K562 (cell line): Measurements from ENCODE around the gene PIEZO2. TPM values are rescaled to one million over a fixed set of nuclear protein-coding genes. Genes with fewer than 3 reads are reported as not detected.

Experiments used
- ATAC-seq: fragments of 200-7000 bp; cut with Tn5 transposase; 3 replicates; pipeline ENCODE4 v1.9.1; 2020; ENCODE audit warnings: moderate library complexity
- BruUV-seq: library from RNA; stranded (reverse); fragments of 400-500 nt; replicated peaks from 2 replicates; lab custom pipeline; 2021; lab: Mats Ljungman, UMichigan
- CTCF ChIA-PET: fragments of 300-600 bp; formaldehyde crosslinking; extraction: SDS; loops from one replicate; lab custom pipeline; 2021; ENCODE audit warnings: low intra/inter-chr PET ratio; lab: Yijun Ruan, JAX
- POLR2A ChIA-PET: fragments of 300-600, 350-650 bp; sonication (Branson Sonifier 250); formaldehyde crosslinking; extraction: SDS; loops from one replicate; lab custom pipeline; 2021; ENCODE audit warnings: antibody characterized with exemption, inconsistent platforms; lab: Yijun Ruan, JAX
- DNase-seq, 4 experiments: peaks; one replicate each; pipeline versions ENCODE4 v3.0.0 to v3.0.0-alpha.2; 2011 to 2018; ENCODE audit warnings: low spot score in 3 of 4, mixed read lengths in 3 of 4; ENCODE audit errors: extremely low read depth in 1 of 4
- FAIRE-seq: peaks from 2 replicates; lab custom pipeline; 2011; peaks lifted over from hg19 to GRCh38; lab: Jason Lieb, UNC
- H2AFZ ChIP-seq: 2 replicates; pipeline ENCODE4 v1.6.0; 2011; ENCODE audit warnings: low read depth, low read length, control low read depth, inconsistent platforms
- H3K27ac ChIP-seq: fragments of 200-600 bp; 3 replicates; pipeline ENCODE4 v1.8.0; 2011; ENCODE audit warnings: low read depth, mild to moderate bottlenecking, control low read depth, inconsistent platforms, low read length, moderate library complexity, mixed read lengths; ENCODE audit errors: extremely low read depth
- H3K27me3 ChIP-seq, 2 experiments: fragments of 300-600 bp in 1 of 2; 2 replicates in 1 of 2; 3 replicates in 1 of 2; pipeline versions ENCODE4 v1.6.0 to v1.8.0; 2011; ENCODE audit warnings: inconsistent platforms in 2 of 2, low read length in 2 of 2, mild to moderate bottlenecking in 1 of 2, mixed read lengths in 1 of 2, moderate library complexity in 1 of 2; ENCODE audit not compliant: control insufficient read depth in 2 of 2, insufficient read depth in 2 of 2
- H3K36me3 ChIP-seq: fragments of 300-600 bp; 3 replicates; pipeline ENCODE4 v1.8.0; 2011; ENCODE audit warnings: mild to moderate bottlenecking, low read length, inconsistent platforms; ENCODE audit not compliant: control insufficient read depth, insufficient read depth
- H3K4me1 ChIP-seq, 2 experiments: fragments of 200-600 bp in 1 of 2; replicated peaks in 1 of 2; 2 replicates in 1 of 2; 3 replicates in 1 of 2; pipeline versions ENCODE4 v1.5.1 to v1.8.0; 2011; ENCODE audit warnings: inconsistent platforms in 2 of 2, low read length in 2 of 2, mild to moderate bottlenecking in 1 of 2, mixed read lengths in 1 of 2, moderate library complexity in 1 of 2; ENCODE audit not compliant: control insufficient read depth in 2 of 2, insufficient read depth in 2 of 2
- H3K4me2 ChIP-seq: 2 replicates; pipeline ENCODE4 v1.6.1; 2011; ENCODE audit warnings: low read length, control low read depth, inconsistent platforms, mixed read lengths; ENCODE audit not compliant: insufficient read depth
- H3K4me3 ChIP-seq: fragments of 200-600 bp; sonication (generic), shearing (Covaris generic); 2 replicates; pipeline ENCODE4 v1.5.1; 2016; ENCODE audit warnings: control low read depth, inconsistent platforms
- H3K79me2 ChIP-seq: fragments of 200-600 bp; 3 replicates; pipeline ENCODE4 v1.8.0; 2011; ENCODE audit warnings: low read length, inconsistent platforms; ENCODE audit not compliant: control insufficient read depth, insufficient read depth
- H3K9ac ChIP-seq, 2 experiments: 2 replicates each; pipeline versions ENCODE4 v1.6.0 to v1.6.1; 2011; ENCODE audit warnings: low read depth in 2 of 2, low read length in 2 of 2, control low read depth in 1 of 2, inconsistent platforms in 1 of 2, mild to moderate bottlenecking in 1 of 2, mixed read lengths in 1 of 2; ENCODE audit not compliant: insufficient read depth in 1 of 2
- H3K9me1 ChIP-seq: one replicate; pipeline ENCODE4 v1.6.0; 2011; ENCODE audit warnings: inconsistent platforms, mild to moderate bottlenecking, low read length, moderate library complexity; ENCODE audit not compliant: control insufficient read depth, insufficient read depth
- H3K9me3 ChIP-seq: replicated peaks from 2 replicates; pipeline ENCODE4 v1.5.1; 2011; ENCODE audit warnings: low read depth, low read length, inconsistent platforms; ENCODE audit not compliant: control insufficient read depth, insufficient read depth
- H4K20me1 ChIP-seq: replicated peaks from 2 replicates; pipeline ENCODE4 v1.6.1; 2011; ENCODE audit warnings: low read length, inconsistent platforms, mixed read lengths; ENCODE audit not compliant: control insufficient read depth, insufficient read depth
- CBX8 ChIP-seq: fragments of 200-600 bp; sonication (generic); IDR thresholded peaks from 2 replicates; pipeline ENCODE4 v1.6.1; 2012; ENCODE audit warnings: borderline replicate concordance, mixed run types, low read depth, mild to moderate bottlenecking, moderate library complexity, mixed read lengths, low read length, control low read depth, inconsistent platforms; ENCODE audit not compliant: poor library complexity, severe bottlenecking; ENCODE audit errors: extremely low read depth
- CHD7 ChIP-seq: fragments of 200-600 bp; sonication (generic); IDR thresholded peaks from one replicate; pipeline ENCODE4 v1.6.1; 2012; ENCODE audit warnings: mild to moderate bottlenecking, low read depth, low read length, inconsistent platforms
- CSDE1 ChIP-seq, 2 experiments: fragments of 450-650 bp; IDR thresholded peaks; 2 replicates each; pipeline ENCODE4 v1.6.1; 2016; ENCODE audit warnings: mild to moderate bottlenecking in 1 of 2
- FOXJ3 ChIP-seq: sonication (generic); formaldehyde crosslinking; IDR thresholded peaks from 2 replicates; pipeline ENCODE4 v1.4.0; 2020; ENCODE audit warnings: mild to moderate bottlenecking, missing genetic modification reagents
- HSF4 ChIP-seq: fragments of 250-450 bp; sonication (Bioruptor Pico); IDR thresholded peaks from 2 replicates; pipeline ENCODE4 v2.1.2; 2022; ENCODE audit warnings: mild to moderate bottlenecking, moderate library complexity, borderline replicate concordance
- NFE2 ChIP-seq: IDR thresholded peaks from 2 replicates; pipeline ENCODE4 v1.6.1; 2014; ENCODE audit warnings: antibody characterized with exemption, low read depth
- WGBS: fragments of 100-300 bp; shearing (Covaris generic); methylation state at CpG from one replicate; pipeline ENCODE4 v1.1.6; 2016; ENCODE audit warnings: low coverage, mixed read lengths; ENCODE audit not compliant: insufficient coverage; ENCODE audit errors: missing lambda C conversion rate; 5-methylcytosine and 5-hydroxymethylcytosine counted together
- in situ Hi-C: fragments of 300-500 bp; cut with MboI; formaldehyde crosslinking; loops from 4 replicates; pipeline ENCODE4 v1.15.0; 2018; ENCODE audit warnings: inconsistent platforms, mixed read lengths
- intact Hi-C: fragments of 100-400 bp; cut with micrococcal nuclease; formaldehyde crosslinking; loops from 2 replicates; pipeline ENCODE4 v1.14.2; 2022
- polyA plus RNA-seq, 8 experiments: library from polyadenylated mRNA; depleted of rRNA in 4 of 8; stranded (reverse) in 5 of 8; unstranded in 3 of 8; fragments of >200 nt; fragmentation: Nextera tagmentation in 2 of 8; fragmentation: Illumina TruSeq in 1 of 8; extraction: Ambion mirVana in 2 of 8; extraction: Trizol in 1 of 8; gene quantifications; 2 replicates each; pipeline versions ENCODE4 v1.2.1 to v1.2.3, GENCODE V29; 2011 to 2014; ENCODE audit warnings: inconsistent platforms in 1 of 8, missing spikeins in 1 of 8
- total RNA-seq, 7 experiments: library from RNA; depleted of rRNA in 6 of 7; stranded (reverse); fragments of >200 nt in 6 of 7; fragmentation: Illumina TruSeq in 2 of 7; extraction: Trizol in 2 of 7; gene quantifications; 2 replicates each; pipeline versions ENCODE4 v1.2.1 to v1.2.3, GENCODE V29; 2011 to 2021; ENCODE audit warnings: low replicate concordance in 1 of 7
- TF ChIP-seq, protein P1 (sequence below): fragments of 200-800 bp; sonication (Bioruptor generic); IDR thresholded peaks from 2 replicates; pipeline ENCODE4 v1.6.1; 2017; ENCODE audit warnings: missing genetic modification characterization, missing compliant biosample characterization

The PIEZO2 gene
- total and polyA plus RNA-seq, 9 of the 15 experiments (the other 6 are each of a cell fraction or from before 2014, with no cell fraction given), result 0.54 to 4.1 (median 2.0) TPM

DNA sequence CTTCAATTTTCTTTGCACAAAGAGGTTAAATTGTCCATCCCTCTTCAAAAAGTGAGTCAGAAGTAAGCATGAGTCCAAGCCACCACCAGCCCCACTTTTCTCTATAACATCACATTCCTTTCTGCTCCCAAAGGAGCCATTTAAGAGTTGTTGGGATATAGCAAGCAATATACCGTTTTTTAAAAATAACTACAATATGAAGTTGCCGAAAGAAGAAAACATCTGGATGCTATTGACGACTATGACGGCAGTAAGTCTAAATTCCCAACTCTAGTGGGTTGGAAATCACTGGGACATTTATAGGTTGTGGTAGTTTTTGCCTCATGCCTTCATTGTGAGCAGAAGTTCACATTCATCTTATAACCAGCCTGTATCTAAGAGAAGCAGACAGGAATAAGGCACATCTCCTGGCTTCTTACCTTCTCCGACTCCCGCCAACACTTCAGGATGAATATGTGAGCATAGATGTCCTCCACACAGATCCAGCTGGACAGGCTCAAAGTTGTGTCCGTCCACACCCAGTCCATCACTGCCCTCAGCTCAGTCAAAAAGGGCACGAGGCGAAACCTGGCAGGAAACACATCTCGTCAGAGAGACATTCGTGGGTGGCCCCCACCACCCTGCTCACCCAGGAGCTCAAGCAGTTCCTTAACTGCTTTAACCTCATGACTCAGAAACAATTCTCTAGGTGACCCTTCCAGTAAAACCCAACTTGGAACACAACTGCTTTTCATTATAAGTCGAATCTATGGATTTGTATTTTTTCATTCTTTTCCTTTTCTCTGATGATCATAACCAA lies 459.9 kb downstream of the PIEZO2 start:
- BruUV-seq, result no TSS peak
- ATAC-seq (no peak), DNase-seq (no peak), FAIRE-seq (no peak)
- Histone ChIP-seq H3K36me3 (no peaks in the 10 kb centered on the region), H3K27ac (no peak overlapping the region), H3K27me3 (peaks cover 33 to 44% of the 10 kb centered on the region in 2 experiments; a peak in 4 of 5 replicates), H3K4me1 (no peaks in the 10 kb centered on the region), H3K4me3 (no peak overlapping the region), H4K20me1 (no peaks in the 10 kb centered on the region; the same call in 1 of the 2 replicates), H3K9me3 (no peaks in the 10 kb centered on the region), H3K79me2 (no peaks in the 10 kb centered on the region), H3K9ac (no peak overlapping the region), H3K4me2 (no peak overlapping the region), H3K9me1 (no peaks in the 10 kb centered on the region), H2AFZ (no peak overlapping the region)
- CTCF ChIA-PET, result interaction anchor here (0.6 kb wide), 1 partner anchor 91 kb away, joined by 3 read pairs; no protein-coding TSS in a partner anchor
- intact Hi-C loops, result no loop called here
- 3% methylated on average over 12 of the region's 12 CpGs for WGBS
- POLR2A ChIA-PET, result interaction anchor here (1.1 kb wide), 1 partner anchor 125 kb away, joined by 3 read pairs; no protein-coding TSS in a partner anchor
- in situ Hi-C loops, result no loop called here
- TF ChIP-seq CSDE1 (IDR thresholded peaks at IDR 0.05) (no peak), HSF4 (CRISPR knock-in tag) (no peak), NFE2 (no peak), CHD7 (no peak), CBX8 (no peak), FOXJ3 (CRISPR knock-in tag) (no peak)
- TF ChIP-seq, protein P1, sequence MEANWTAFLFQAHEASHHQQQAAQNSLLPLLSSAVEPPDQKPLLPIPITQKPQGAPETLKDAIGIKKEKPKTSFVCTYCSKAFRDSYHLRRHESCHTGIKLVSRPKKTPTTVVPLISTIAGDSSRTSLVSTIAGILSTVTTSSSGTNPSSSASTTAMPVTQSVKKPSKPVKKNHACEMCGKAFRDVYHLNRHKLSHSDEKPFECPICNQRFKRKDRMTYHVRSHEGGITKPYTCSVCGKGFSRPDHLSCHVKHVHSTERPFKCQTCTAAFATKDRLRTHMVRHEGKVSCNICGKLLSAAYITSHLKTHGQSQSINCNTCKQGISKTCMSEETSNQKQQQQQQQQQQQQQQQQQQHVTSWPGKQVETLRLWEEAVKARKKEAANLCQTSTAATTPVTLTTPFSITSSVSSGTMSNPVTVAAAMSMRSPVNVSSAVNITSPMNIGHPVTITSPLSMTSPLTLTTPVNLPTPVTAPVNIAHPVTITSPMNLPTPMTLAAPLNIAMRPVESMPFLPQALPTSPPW (CRISPR knock-in tag), result no peak
